Stomach (tissue), 4 donors: Measurements from ENCODE around the gene CNDP1.

Experiments
- CTCF ChIP-seq, 7 experiments: fragments of 450-650 bp in 4 of 7; fragments of 200-600 bp in 3 of 7; sonication (generic) in 3 of 7; IDR thresholded peaks; one replicate each; pipeline ENCODE4 v1.5.1; 2016 to 2019; ENCODE audit warnings: antibody characterized with exemption in 7 of 7, control low read depth in 2 of 7, mild to moderate bottlenecking in 1 of 7
- EP300 ChIP-seq: sonication (generic); formaldehyde crosslinking; IDR thresholded peaks from one replicate; pipeline ENCODE4 v1.6.1; 2017; ENCODE audit warnings: antibody characterized with exemption

- TF ChIP-seq CTCF (IDR thresholded peaks at IDR 0.05) (no peak), EP300 (no peak)
Observed at GRCh38 chr18:74632856-74633255, 98.6 kb downstream of the CNDP1 start.
